NCI-H2171 (cell line): ENCODE data around the gene SLC12A3.

ENCODE experiments used
- DNase-seq: peaks from one replicate; lab custom pipeline; 2025; lab: John Stamatoyannopoulos, UW

Gene SLC12A3

GRCh38 chr16:56864960-56865359 lies at the start of gene SLC12A3:
TSS of gene SLC12A3 (plus strand) at chr16:56865207. CDS start at chr16:56865236, 29 bp downstream.
- DNase-seq: no peak

GRCh38 chr16:56815721-56816120 lies 49.3 kb upstream of the SLC12A3 start:
- DNase-seq: no peak

GRCh38 chr16:56817056-56817455 lies 48.0 kb upstream of the SLC12A3 start:
- no peak for DNase-seq

GRCh38 chr16:56817938-56818337 lies 47.1 kb upstream of the SLC12A3 start:
- no peak for DNase-seq

- DNase-seq: no peak
Measured at GRCh38 chr16:56823081-56823733, 41.8 kb upstream of the SLC12A3 start.

GRCh38 chr16:56824331-56824730 lies 40.7 kb upstream of the SLC12A3 start:
- no peak for DNase-seq

GRCh38 chr16:56824804-56825203 lies 40.2 kb upstream of the SLC12A3 start:
- DNase-seq: no peak

- DNase-seq: no peak
Measured at GRCh38 chr16:56825826-56826225, 39.2 kb upstream of the SLC12A3 start.

- DNase-seq: no peak
Measured at GRCh38 chr16:56828647-56829046, 36.4 kb upstream of the SLC12A3 start.

- DNase-seq: no peak
Measured at GRCh38 chr16:56830669-56831068, 34.3 kb upstream of the SLC12A3 start.

- no peak for DNase-seq
Measured at GRCh38 chr16:56832768-56833167, 32.2 kb upstream of the SLC12A3 start.

- DNase-seq: no peak
Measured at GRCh38 chr16:56833243-56833970, 31.6 kb upstream of the SLC12A3 start.

GRCh38 chr16:56835320-56835719 lies 29.7 kb upstream of the SLC12A3 start:
- no peak for DNase-seq

GRCh38 chr16:56836410-56837230 lies 28.4 kb upstream of the SLC12A3 start:
- no peak for DNase-seq

- no peak for DNase-seq
Measured at GRCh38 chr16:56838622-56839337, 26.2 kb upstream of the SLC12A3 start.

GRCh38 chr16:56841233-56841632 lies 23.8 kb upstream of the SLC12A3 start:
- no peak for DNase-seq

GRCh38 chr16:56841659-56842058 lies 23.3 kb upstream of the SLC12A3 start:
- DNase-seq: no peak

GRCh38 chr16:56842133-56842532 lies 22.9 kb upstream of the SLC12A3 start:
- no peak for DNase-seq

GRCh38 chr16:56844056-56844455 lies 21.0 kb upstream of the SLC12A3 start:
- no peak for DNase-seq

- DNase-seq: no peak
Measured at GRCh38 chr16:56847173-56847910, 17.7 kb upstream of the SLC12A3 start.
